ENCODE measurements around the gene ETV4. TPM values are rescaled to one million over a fixed set of nuclear protein-coding genes. Genes with fewer than 3 reads are reported as not detected.

The ETV4 gene
- total RNA-seq, 1 experiment from 2014 or later = 195 TPM

- TF ChIP-seq ZNF423 (CRISPR knock-in tag; IDR thresholded peaks at IDR 0.05) = no peak
- TF ChIP-seq ZBTB21 (CRISPR knock-in tag; IDR thresholded peaks at IDR 0.05; ENCODE audit: borderline replicate concordance) = no peak
Observed at GRCh38 chr17:43562679-43563599, 16.8 kb upstream of the ETV4 start (continued).

DNA sequence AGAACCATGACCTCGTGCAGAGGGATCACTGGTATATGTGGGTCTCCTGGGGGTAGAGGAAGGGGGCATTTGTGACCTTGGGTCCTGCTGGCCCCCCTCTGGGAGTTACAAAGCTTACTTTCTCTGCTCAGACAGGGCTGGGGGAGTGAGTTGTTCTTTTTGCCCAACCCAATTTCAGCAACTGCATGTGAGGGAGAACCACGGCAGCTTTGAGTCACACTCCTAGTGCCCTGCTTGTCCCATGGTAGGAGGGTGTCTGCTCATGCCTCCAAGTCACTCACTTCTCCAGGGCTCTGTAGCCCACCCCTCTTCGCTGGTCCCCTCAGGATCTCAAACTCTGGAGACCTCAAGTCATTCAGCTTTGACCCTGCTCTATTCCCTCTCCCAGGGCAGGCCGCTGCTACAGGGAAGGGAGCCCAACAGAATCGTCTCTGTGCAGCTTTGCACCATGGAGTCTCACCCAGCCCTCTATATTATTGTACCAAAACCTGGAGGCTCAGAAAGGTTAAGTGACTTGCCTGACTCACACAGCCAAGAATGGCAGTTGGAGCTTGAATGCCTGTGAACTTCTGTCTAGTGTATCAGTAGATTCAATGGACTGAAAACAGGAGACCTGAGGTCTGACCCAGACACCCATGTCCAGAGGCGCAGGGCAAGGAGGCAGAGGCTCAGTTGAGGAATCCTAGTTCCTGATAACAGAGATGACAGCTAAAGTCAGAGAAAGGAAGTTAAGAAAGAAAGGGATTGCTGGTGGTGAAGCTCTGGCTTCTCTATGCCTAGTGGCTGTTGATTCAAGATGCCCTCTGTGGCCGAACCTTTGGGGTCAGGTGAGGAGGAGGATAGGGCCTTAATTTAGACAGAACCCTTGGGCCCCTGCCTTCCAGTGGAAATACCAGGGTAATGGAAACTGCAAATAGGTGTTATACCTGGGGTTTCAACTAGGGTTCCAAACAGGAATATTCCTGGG, 14.6 kb upstream of the ETV4 start:
- ATAC-seq = no peak
- ChIA-PET POLR2A (interaction anchor here (0.7 kb wide), 1 partner anchor 297 kb away, joined by 7 read pairs; no protein-coding TSS in a partner anchor), CTCF (interaction anchor here (2.5 to 2.9 kb wide), 2 partner anchors 14 to 30 kb away, joined by 10 to 28 read pairs; no protein-coding TSS in a partner anchor)
- Mint-ChIP-seq H3K9me3 (no peaks in the 10 kb centered on the region), H3K27me3 (ENCODE audit: low read depth) (peaks cover 7% of the 10 kb centered on the region), H3K4me3 (no peak overlapping the region), H3K4me1 (peaks cover 41% of the 10 kb centered on the region), H3K36me3 (no peaks in the 10 kb centered on the region), H3K27ac (no peak overlapping the region)
- DNase-seq (ENCODE audit: low spot score) = no peak
- TF ChIP-seq NFE2L1 (CRISPR knock-in tag; IDR thresholded peaks at IDR 0.05) (no peak), NFATC4 (CRISPR knock-in tag; IDR thresholded peaks at IDR 0.05) (no peak), ERG (CRISPR knock-in tag; IDR thresholded peaks at IDR 0.05) (no peak), ZNF263 (CRISPR knock-in tag; IDR thresholded peaks at IDR 0.05; ENCODE audit: low read depth) (no peak), FOXJ3 (CRISPR knock-in tag; IDR thresholded peaks at IDR 0.05; ENCODE audit: borderline replicate concordance) (no peak), ZNF317 (CRISPR knock-in tag; IDR thresholded peaks at IDR 0.05; ENCODE audit: borderline replicate concordance, low read depth) (no peak), GTF2I (CRISPR knock-in tag; conservative IDR thresholded peaks at IDR 0.05) (no peak)

DNA sequence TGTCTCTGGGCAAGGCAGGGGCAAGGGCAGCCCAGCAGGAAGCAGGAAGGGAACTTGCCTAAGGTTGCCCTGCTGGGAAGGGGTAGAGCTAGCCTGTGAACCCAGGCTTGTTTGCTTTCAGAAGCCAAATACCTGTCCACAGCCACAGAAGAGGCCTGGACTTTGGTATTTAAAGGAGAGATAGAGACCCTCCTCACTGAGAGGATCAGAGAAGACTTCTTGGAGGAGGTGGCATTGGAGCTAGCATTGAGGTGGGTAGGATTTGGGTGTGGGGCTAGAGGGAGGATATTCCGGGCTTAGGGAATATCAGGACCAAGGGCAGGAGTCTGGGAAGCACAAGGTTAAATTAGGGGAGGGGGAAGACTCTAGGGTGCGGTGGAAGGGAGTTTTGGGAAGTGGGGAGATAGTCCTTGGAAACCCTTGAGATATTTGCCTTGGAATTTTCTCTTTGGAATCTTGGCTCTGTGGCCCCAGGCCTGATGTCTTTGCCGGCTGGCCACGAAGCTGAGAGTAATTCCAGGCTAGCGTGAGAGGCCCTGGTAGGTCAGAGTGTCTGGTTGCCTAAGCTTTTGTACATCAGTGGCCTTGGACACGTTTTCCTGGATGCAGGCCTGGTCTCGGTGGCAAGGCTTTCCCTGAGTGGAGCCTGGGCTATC, 13.1 kb upstream of the ETV4 start:
- Mint-ChIP-seq H3K27me3 (ENCODE audit: low read depth) (peaks cover 7% of the 10 kb centered on the region), H3K9me3 (no peaks in the 10 kb centered on the region), H3K27ac (no peak overlapping the region), H3K4me3 (no peak overlapping the region), H3K36me3 (no peaks in the 10 kb centered on the region), H3K4me1 (peaks cover 50% of the 10 kb centered on the region)
- ATAC-seq = no peak
- TF ChIP-seq ZNF423 (CRISPR knock-in tag; IDR thresholded peaks at IDR 0.05) (no peak), GABPB1 (CRISPR knock-in tag; IDR thresholded peaks at IDR 0.05) (0 out of 2 replicates have a peak, but pooled peaks have one; percentile 23), CREM (CRISPR knock-in tag; IDR thresholded peaks at IDR 0.05) (no peak), FOXJ3 (CRISPR knock-in tag; IDR thresholded peaks at IDR 0.05; ENCODE audit: borderline replicate concordance) (no peak), MLX (CRISPR knock-in tag; IDR thresholded peaks at IDR 0.05) (no peak), MXD4 (CRISPR knock-in tag; IDR thresholded peaks at IDR 0.05; ENCODE audit: borderline replicate concordance) (no peak), NFYB (CRISPR knock-in tag; conservative IDR thresholded peaks at IDR 0.05; ENCODE audit: low read depth) (no peak), RELA (CRISPR knock-in tag; IDR thresholded peaks at IDR 0.05; ENCODE audit: borderline replicate concordance) (no peak)
- TF ChIP-seq, protein P1, sequence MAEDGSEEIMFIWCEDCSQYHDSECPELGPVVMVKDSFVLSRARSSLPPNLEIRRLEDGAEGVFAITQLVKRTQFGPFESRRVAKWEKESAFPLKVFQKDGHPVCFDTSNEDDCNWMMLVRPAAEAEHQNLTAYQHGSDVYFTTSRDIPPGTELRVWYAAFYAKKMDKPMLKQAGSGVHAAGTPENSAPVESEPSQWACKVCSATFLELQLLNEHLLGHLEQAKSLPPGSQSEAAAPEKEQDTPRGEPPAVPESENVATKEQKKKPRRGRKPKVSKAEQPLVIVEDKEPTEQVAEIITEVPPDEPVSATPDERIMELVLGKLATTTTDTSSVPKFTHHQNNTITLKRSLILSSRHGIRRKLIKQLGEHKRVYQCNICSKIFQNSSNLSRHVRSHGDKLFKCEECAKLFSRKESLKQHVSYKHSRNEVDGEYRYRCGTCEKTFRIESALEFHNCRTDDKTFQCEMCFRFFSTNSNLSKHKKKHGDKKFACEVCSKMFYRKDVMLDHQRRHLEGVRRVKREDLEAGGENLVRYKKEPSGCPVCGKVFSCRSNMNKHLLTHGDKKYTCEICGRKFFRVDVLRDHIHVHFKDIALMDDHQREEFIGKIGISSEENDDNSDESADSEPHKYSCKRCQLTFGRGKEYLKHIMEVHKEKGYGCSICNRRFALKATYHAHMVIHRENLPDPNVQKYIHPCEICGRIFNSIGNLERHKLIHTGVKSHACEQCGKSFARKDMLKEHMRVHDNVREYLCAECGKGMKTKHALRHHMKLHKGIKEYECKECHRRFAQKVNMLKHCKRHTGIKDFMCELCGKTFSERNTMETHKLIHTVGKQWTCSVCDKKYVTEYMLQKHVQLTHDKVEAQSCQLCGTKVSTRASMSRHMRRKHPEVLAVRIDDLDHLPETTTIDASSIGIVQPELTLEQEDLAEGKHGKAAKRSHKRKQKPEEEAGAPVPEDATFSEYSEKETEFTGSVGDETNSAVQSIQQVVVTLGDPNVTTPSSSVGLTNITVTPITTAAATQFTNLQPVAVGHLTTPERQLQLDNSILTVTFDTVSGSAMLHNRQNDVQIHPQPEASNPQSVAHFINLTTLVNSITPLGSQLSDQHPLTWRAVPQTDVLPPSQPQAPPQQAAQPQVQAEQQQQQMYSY (CRISPR knock-in tag; IDR thresholded peaks at IDR 0.05) = no peak
- ChIA-PET CTCF (interaction anchor here (1.1 to 2.2 kb wide), 4 partner anchors 15 to 114 kb away, joined by 4 to 9 read pairs (median 5); partner anchors contain the start of gene DHX8), POLR2A (no interaction called here)
- DNase-seq (ENCODE audit: low spot score) = no peak
